Daoy (cell line): ENCODE data around the gene DUS1L. TPM values are rescaled to one million over a fixed set of nuclear protein-coding genes. Genes with fewer than 3 reads are reported as not detected.
"Not testable (repeated sequence)": the region's sequence is repeated elsewhere in the genome, so short reads cannot be mapped to it uniquely, and the experiment has no call there.

Source experiments
- DNase-seq: peaks from one replicate; pipeline ENCODE4 v3.0.0-alpha.2; 2015; ENCODE audit warnings: low read depth
- total RNA-seq: library from RNA; depleted of rRNA; stranded (reverse); fragments of >200 nt; shearing (Covaris generic); gene quantifications from 2 replicates; pipeline ENCODE4 v1.2.3, GENCODE V29; 2014

DUS1L gene
- total RNA-seq, 1 experiment from 2014 or later, result 82.5 TPM

GRCh38 chr17:82039695-82040299 lies 25.8 kb downstream of the DUS1L start:
- DNase-seq, result no peak

GRCh38 chr17:82038796-82039409 lies 26.7 kb downstream of the DUS1L start:
- DNase-seq, result not testable (repeated sequence)

- DNase-seq, result no peak
Observed at GRCh38 chr17:82037889-82038195, 27.8 kb downstream of the DUS1L start.

GRCh38 chr17:82037092-82037888 lies 28.3 kb downstream of the DUS1L start, which contains the start of gene DCXR:
DCXR (minus strand) TSS chr17:82037697; CDS start chr17:82037682, 15 bp downstream.
- peak; percentile 100 for DNase-seq

GRCh38 chr17:82036634-82037091 lies 28.9 kb downstream of the DUS1L start:
- no peak for DNase-seq

GRCh38 chr17:82035956-82036633 lies 29.5 kb downstream of the DUS1L start:
- DNase-seq, result no peak

- no peak for DNase-seq
Observed at GRCh38 chr17:82035488-82035887, 30.1 kb downstream of the DUS1L start.

- no peak for DNase-seq
Observed at GRCh38 chr17:82034371-82035011, 31.1 kb downstream of the DUS1L start.

GRCh38 chr17:82033359-82034085 lies 32.1 kb downstream of the DUS1L start:
- no peak for DNase-seq

GRCh38 chr17:82031885-82032627 lies 33.5 kb downstream of the DUS1L start:
- peak; percentile 39 for DNase-seq

- peak; percentile 67 for DNase-seq
Observed at GRCh38 chr17:82031303-82031884, 34.2 kb downstream of the DUS1L start, which contains the start of gene RAC3. RAC3 (plus strand) TSS chr17:82031678; CDS start chr17:82031762, 84 bp downstream.

GRCh38 chr17:82030470-82031302 lies 34.9 kb downstream of the DUS1L start:
- peak; percentile 93 for DNase-seq

- no peak for DNase-seq
Observed at GRCh38 chr17:82029990-82030469, 35.6 kb downstream of the DUS1L start.

- no peak for DNase-seq
Observed at GRCh38 chr17:82029391-82029790, 36.2 kb downstream of the DUS1L start.

- no peak for DNase-seq
Observed at GRCh38 chr17:82028966-82029365, 36.6 kb downstream of the DUS1L start.

- no peak for DNase-seq
Observed at GRCh38 chr17:82028246-82028645, 37.4 kb downstream of the DUS1L start.

GRCh38 chr17:82025401-82026107 lies 40.0 kb downstream of the DUS1L start:
- no peak for DNase-seq

GRCh38 chr17:82024859-82025258 lies 40.7 kb downstream of the DUS1L start:
- no peak for DNase-seq
